ENCODE measurements around the gene ARHGEF4.

Gene ARHGEF4

DNA sequence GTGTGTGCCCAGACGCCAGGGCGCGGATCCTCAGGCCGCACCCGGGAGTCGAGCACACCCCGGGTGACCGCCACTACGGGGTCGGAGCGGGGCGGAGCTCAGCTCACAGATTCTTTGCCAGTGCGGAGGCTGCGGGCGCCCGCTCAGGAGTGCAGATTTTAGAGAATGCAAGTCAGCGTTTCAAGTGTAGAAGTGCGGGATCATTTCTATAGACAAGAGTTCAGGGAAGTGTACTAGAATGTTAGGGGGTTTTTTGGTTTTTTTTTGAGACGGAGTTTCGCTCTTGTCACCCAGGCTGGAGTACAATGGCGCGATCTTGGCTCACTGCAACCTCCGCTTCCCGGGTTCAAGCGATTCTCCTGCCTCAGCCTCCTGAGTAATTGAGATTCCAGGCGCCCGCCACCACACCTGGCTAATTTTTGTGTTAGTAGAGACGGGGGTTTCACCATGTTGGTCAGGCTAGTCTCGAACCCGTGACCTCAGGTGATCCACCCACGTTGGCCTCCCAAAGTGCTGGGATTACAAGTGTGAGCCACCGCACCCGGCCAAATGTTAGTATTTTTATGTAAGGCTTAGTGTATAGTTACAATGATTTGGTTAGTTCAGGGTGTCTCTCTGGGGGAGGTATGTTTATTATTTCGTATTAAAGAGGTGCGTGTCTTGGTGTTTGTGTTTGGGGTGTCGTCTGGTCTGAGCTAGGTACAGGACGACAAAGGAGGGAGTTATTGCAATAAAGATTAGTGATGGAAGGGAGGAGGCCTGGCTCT is 257.2 kb downstream of the ARHGEF4 start:
- H3K4me1 ChIP-seq (ENCODE audit: insufficient read depth, low read length, poor library complexity, severe bottlenecking), result peaks cover 7% of the 10 kb centered on the region
- H3K27me3 ChIP-seq (ENCODE audit: insufficient read depth, low read length, poor library complexity, severe bottlenecking), result no peaks in the 10 kb centered on the region
- no peaks in the 10 kb centered on the region for H3F3A ChIP-seq (ENCODE audit: low read depth)
- H3K4me2 ChIP-seq (ENCODE audit: low read depth, low read length, poor library complexity, severe bottlenecking), result peak overlapping the region; percentile 56
- peaks cover 44% of the 10 kb centered on the region for H3K79me2 ChIP-seq (ENCODE audit: insufficient read depth, low read length)
- H3K9me2 ChIP-seq (replicated peaks; ENCODE audit: low read depth, low read length), result no peaks in the 10 kb centered on the region
- peak overlapping the region; percentile 87 for H3K9ac ChIP-seq (ENCODE audit: low read depth, low read length, poor library complexity, severe bottlenecking)
- H4K20me1 ChIP-seq (ENCODE audit: insufficient read depth, low read length, poor library complexity, severe bottlenecking), result peaks cover 38% of the 10 kb centered on the region
- H3K9me3 ChIP-seq (ENCODE audit: insufficient read depth, low read depth, low read length), result no peaks in the 10 kb centered on the region
- peak overlapping the region; percentile 94 for H3K4me3 ChIP-seq (ENCODE audit: low read length, poor library complexity, severe bottlenecking)
- TF ChIP-seq EZH2phosphoT487 (IDR thresholded peaks at IDR 0.05; ENCODE audit: borderline replicate concordance), result no peak
- TF ChIP-seq, protein P1, sequence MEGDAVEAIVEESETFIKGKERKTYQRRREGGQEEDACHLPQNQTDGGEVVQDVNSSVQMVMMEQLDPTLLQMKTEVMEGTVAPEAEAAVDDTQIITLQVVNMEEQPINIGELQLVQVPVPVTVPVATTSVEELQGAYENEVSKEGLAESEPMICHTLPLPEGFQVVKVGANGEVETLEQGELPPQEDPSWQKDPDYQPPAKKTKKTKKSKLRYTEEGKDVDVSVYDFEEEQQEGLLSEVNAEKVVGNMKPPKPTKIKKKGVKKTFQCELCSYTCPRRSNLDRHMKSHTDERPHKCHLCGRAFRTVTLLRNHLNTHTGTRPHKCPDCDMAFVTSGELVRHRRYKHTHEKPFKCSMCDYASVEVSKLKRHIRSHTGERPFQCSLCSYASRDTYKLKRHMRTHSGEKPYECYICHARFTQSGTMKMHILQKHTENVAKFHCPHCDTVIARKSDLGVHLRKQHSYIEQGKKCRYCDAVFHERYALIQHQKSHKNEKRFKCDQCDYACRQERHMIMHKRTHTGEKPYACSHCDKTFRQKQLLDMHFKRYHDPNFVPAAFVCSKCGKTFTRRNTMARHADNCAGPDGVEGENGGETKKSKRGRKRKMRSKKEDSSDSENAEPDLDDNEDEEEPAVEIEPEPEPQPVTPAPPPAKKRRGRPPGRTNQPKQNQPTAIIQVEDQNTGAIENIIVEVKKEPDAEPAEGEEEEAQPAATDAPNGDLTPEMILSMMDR (conservative IDR thresholded peaks at IDR 0.05; ENCODE audit: low read length), result no peak
- no peaks in the 10 kb centered on the region for H3K36me3 ChIP-seq (ENCODE audit: insufficient read depth, low read length)
- peak overlapping the region; percentile 99 for H2AFZ ChIP-seq (ENCODE audit: low read length)

DNA sequence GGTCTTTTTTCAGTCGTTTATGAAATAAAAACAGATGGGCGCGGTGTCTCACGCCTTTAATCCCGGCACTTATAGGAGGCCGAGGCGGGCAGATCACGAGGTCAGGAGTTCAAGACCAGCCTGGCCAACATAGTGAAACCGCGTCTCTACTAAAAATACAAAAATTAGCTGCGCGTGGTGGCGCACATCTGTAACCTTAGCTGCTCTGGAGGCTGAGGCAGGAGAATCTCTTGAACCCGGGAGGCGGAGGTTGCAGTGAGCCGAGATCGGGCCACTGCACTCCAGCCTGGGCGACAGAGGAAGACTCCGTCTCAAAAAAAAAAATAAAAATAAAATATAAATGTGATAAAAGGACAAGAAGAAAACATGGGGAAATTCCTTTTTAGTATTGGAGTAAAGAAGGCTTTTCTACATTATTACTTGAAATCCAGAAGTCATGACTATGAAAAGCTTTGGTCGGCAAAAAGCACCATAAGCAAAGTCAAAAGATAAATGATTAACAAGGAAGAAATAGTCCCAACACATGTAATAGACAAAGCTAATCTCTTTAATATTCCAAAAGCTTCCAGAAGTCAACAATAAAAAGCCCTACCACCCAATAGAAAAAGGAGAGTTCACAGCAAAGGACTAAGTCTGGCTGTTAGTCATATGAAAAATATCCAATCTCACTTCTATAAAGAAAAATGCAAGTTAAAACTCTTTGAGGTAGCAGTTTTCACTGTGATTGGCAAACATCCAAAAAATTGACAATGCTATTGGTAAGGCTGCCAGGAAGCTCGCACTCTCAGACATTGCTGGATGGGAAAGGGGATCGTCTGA is 258.0 kb downstream of the ARHGEF4 start:
- no peaks in the 10 kb centered on the region for H3K36me3 ChIP-seq (ENCODE audit: insufficient read depth, low read length)
- no peaks in the 10 kb centered on the region for H3K9me3 ChIP-seq (ENCODE audit: insufficient read depth, low read depth, low read length)
- peaks cover 36% of the 10 kb centered on the region for H3K79me2 ChIP-seq (ENCODE audit: insufficient read depth, low read length)
- H3K9ac ChIP-seq (ENCODE audit: low read depth, low read length, poor library complexity, severe bottlenecking), result peak overlapping the region; percentile 87
- H4K20me1 ChIP-seq (ENCODE audit: insufficient read depth, low read length, poor library complexity, severe bottlenecking), result peaks cover 32% of the 10 kb centered on the region
- H3K27me3 ChIP-seq (ENCODE audit: insufficient read depth, low read length, poor library complexity, severe bottlenecking), result no peaks in the 10 kb centered on the region
- TF ChIP-seq, protein P1 (conservative IDR thresholded peaks at IDR 0.05; ENCODE audit: low read length), result no peak
- no peak for TF ChIP-seq EZH2phosphoT487 (IDR thresholded peaks at IDR 0.05; ENCODE audit: borderline replicate concordance)
- no peak overlapping the region for H2AFZ ChIP-seq (ENCODE audit: low read length)
- peak overlapping the region; percentile 94 for H3K4me3 ChIP-seq (ENCODE audit: low read length, poor library complexity, severe bottlenecking)
- no peaks in the 10 kb centered on the region for H3F3A ChIP-seq (ENCODE audit: low read depth)
- H3K9me2 ChIP-seq (replicated peaks; ENCODE audit: low read depth, low read length), result no peaks in the 10 kb centered on the region
- H3K4me2 ChIP-seq (ENCODE audit: low read depth, low read length, poor library complexity, severe bottlenecking), result peak overlapping the region; percentile 56
- peaks cover 7% of the 10 kb centered on the region for H3K4me1 ChIP-seq (ENCODE audit: insufficient read depth, low read length, poor library complexity, severe bottlenecking)

Measured in Loucy (cell line).